Activated CD8-positive, alpha-beta memory T cell treated with anti-CD3 and anti-CD28 coated beads for 48 hours (primary cell): ENCODE data around the gene TBC1D2B.
"Not testable (repeated sequence)": the region's sequence is repeated elsewhere in the genome, so short reads cannot be mapped to it uniquely, and the experiment has no call there.

Experiments
- DNase-seq, 3 experiments: peaks; one replicate each; pipeline ENCODE4 v3.0.0-alpha.2; 2020; ENCODE audit warnings: low read depth in 2 of 3, low spot score in 2 of 3

TBC1D2B gene

DNA sequence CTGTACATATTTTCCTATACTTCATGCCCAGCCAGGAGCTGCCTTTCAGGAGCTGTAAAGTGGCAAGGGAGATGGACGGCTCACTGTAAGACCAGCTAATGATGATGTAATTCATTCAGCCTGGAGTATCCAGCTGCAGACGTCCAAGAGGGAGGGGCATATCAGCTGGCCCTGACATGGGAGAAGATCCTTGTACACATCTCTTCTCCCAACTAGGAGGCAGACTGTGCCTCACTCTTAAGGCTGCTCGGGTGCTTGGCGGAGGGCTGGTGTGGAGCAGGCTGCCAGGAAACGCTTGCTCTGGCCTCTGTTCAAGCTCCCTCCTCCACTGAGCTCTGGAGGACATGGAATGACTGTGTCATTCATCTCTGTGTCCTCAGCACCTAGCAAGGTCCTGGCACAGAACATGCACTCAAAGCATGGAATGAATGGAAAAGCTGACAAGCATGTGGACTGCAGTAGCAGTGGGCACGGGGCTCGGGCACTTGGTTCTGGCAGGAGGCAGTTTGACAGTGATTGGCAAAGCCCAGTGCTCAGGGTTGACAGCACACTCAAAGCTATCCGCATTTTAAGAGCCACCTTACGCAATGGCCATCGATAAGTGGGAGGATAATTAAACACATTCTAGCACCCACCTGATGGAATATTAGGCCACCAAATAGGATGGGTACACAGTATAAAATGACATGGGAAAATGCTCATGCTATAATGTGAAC lies 72.4 kb downstream of the TBC1D2B start:
- no peak for DNase-seq

DNA sequence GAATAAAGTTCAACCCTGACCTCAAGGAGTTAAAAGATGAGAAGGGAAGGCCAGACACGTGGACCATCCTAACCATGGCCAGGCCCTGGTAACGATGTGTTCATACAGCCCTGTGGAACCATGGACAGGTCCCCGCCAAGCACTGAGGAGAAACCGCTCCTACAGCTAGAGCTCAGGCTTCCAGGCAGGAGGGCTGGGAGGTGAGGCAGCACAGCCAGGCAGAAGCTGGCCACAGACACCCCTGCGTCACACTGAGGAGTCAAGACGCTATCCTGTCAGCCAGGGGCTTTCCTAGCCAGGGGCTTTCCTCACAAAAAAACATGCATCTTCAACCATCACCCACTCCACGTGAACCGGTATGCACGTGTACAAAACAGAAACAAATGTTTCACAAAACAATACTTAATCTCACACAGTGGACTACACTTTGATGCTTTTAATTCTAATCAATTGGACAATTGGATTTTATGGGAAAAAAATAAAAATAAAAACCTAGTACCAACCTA lies 73.2 kb downstream of the TBC1D2B start:
- DNase-seq = no peak

DNA sequence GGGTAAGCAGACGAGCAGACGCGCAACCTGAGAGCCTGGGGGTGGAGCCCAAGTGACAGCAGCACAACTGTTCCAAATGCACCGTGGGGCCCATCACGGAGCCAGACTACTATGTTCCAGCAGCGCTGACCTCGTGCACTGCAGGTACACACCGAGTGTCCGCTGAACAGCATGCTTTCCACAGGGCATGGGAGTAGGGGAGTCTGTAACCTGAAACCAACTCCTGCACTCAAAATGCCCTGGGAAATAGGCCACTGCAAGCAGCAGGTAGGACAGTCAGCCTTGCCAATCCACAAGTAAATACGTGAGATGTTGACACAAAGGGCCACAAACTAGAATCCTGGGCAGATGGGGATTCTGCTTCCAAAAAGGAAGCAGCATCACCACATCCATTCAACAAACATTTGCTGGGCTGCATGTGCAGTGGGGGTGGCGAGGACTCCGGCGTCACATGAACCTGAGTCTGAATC lies 73.9 kb downstream of the TBC1D2B start:
- DNase-seq = no peak

DNA sequence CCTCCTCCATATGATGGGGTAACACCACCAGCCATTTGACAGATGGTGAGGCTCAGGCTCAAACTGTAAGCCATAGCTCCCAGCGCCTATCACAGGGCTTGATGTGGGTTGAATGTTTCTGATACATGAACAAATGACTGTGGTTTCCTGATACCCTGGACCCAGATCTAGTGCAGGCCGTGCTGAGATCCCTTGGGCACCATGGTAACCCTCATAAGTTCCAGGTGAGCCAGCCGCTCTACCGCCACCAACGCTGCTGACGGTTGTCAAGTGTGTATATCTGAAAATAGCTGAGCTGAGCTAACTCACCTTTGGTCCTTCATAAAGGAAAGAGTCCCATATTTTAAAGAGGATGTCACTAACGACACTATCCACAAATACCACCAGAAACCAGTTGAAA lies 74.5 kb downstream of the TBC1D2B start:
- no peak for DNase-seq

DNA sequence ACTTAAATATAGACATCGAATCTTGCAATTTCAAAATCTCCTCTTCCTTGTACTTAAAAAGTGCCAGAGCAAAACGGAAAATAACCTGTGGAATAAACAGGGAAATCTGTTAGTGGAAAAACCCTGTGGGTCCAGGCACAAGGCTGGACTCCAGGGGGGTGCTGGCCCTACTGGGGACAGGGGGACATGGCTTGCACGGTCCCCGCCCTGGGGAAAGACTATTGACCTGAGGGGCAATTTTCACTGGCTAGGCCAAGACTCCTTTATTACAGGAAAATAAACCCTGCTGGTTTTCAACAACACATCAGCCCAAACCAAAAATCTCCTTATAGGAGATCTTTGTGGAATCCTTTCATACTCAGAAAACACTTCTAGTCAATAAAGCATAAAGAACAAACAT lies 75.9 kb downstream of the TBC1D2B start:
- DNase-seq = no peak

DNA sequence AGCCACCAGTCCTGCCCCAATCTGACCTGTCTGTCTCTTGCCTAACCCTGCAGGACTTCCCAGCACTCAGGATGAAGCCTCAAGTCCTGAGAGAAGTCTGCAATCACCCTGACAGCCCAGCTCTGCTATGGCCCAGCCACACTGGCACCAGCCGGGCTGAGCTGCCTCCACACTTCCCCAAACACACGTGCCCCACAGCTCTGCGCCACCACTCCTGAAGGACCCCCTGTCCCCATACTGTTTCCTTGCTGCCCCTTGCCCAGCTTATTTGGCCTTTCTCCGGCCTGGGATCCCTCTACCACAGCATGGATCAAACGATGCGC lies 76.6 kb downstream of the TBC1D2B start:
- no peak for DNase-seq

DNA sequence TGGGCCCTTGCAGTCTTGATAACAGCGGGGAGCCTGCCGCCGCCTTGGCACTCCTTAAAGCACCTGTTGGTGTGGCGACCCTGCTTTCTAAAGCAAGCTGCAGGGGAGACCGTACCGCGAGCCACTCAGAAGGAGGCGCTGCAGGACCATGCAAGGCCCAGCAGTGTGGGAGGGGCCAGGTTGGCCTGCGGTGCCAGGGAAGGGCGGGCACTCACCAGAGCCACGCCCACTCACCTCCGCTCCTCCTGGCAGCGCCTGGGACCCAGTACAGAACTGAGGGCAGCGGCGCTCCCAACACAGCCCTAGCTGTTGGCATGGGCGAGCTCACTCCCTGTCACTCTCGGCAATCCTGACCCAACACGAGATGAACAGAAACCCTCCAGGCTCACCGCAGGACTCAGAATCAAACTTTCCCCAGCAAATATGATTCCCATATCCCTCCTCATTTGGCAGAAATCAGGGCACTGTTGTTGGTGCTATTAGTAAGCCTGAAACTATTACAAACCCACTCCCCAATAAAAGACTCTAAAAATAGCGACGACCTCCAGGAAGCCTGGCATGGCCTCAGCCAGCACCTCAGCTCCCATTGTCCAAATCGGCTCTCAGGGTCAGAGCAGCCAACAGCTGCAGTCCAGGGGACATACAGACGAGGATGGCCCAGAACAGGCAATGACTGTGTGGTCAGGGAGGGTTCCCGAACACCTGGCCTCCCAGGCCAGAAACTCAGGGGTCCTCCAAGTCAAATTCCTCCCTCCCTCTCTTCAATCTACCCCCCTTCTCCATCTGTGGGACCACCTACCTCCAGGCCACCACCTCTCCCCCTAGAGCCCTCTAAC lies 77.2 kb downstream of the TBC1D2B start:
- DNase-seq = peak; percentile 35 to 48 (median 48)

DNA sequence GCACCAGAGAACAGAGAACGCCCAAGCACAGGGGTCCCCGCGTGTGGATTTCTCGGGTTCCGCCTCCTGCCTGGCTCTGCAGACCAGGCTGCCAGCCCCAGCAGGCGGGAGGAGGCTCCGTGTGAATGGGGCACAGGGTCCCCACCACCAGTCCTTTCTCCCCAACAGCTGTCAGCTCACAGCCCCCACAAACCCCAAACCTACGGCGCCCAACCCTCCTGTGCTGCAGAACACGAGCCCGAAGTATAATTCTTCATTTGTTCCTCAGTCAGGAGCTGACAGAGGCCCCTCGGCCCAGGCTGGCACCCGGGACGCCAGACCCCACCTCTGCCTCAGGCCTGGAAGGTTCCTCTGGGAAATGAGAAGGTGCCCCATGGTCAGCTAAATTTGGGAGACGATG lies 78.0 kb downstream of the TBC1D2B start:
- no peak for DNase-seq

DNA sequence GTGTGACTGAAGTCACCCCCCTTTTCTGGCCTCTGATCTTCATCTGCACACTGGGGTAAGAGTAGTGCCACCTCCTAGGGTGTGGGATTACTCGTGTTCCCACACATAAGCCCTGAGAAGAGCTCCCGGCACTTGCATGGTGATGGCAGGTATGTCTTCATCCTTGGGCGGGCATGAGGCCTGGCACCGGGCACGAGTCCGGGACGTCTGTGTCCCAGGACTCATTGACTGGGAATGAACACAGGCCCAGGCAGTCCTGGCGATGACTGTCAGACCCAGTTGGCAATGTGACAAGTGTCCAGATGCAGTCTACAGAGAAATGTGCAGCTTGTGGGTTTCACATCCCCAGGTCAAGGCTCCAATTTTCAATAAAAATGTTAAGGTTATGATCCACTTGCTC lies 78.9 kb downstream of the TBC1D2B start:
- no peak for DNase-seq

DNA sequence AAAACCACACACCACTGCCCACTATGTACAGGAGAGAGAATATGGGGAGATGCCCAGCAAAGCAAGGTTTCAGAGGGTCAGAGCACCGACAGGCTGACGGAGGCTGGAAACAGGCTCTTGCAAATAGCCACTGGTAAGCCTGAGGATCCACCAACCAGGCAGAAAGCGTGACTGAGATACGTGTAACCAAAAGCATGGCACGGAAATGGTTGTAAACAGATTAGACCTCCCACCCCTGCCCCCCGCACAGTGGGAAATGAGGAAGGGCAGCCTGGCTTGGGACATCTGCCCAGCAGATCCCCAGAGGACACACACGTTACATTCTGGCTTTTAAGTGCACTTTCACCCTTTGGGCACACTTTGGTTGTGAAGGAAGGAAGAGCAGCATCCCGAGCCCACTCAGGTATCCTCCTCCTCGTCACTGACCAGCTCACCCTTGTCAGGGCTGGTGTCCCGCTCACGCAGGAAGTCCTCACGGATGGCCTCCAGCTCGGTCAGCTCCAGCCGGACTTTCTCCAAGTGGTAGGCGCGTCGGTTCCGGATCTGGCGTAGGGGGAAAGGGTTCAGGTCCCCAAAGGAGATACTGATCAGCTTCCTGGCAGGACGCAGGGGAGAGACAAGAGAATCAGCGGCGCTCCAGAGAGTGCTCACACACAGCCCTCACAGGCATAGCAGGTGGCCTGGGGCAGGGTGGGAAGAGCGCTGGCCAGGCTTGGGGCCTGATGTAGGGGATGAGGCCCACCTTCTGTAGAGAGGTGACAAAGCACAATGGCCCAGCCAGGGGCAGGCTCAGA lies 79.6 kb downstream of the TBC1D2B start:
- DNase-seq = not testable (repeated sequence)

DNA sequence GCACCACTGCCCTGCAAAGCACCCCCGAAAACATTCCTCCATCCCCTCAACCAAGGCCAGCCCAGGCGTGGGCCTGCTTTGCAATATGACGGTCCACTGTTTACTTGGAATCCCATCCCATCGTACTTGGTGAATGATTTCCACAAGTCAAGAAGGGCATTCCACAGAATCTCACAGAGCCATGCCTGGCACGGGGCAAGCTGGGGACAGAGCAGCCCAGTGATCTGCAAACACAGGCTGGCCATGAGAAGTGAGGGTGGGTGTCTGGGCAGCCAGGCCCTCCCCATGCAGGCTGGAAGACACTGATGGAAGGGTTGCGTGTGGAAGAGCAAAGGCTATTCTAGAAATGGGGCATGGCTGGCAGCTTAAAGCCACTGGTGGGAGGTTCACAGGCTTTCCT lies 80.3 kb downstream of the TBC1D2B start:
- DNase-seq = not testable (repeated sequence)

DNA sequence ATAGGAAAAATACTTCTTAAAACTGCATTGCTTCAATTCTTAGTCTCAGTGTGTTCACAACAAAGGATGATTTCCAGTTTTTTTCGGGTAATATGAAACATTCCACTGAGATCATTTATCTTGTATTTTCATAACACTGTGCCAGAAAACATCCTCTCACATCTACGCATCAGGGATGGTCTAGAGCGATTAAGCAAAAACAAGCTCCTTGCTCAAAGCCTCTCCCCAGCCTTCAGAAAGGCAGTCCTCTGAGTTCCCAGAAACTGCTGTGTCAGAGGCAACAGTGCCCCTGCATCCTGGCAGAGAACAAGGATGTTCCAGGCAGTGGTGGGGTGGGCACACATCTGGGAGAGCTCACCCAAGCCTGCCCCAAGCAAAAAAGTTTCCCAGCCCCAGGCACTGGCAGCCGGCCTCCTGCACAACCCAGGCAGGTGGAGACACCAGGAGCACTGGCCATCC lies 80.8 kb downstream of the TBC1D2B start:
- not testable (repeated sequence) for DNase-seq

DNA sequence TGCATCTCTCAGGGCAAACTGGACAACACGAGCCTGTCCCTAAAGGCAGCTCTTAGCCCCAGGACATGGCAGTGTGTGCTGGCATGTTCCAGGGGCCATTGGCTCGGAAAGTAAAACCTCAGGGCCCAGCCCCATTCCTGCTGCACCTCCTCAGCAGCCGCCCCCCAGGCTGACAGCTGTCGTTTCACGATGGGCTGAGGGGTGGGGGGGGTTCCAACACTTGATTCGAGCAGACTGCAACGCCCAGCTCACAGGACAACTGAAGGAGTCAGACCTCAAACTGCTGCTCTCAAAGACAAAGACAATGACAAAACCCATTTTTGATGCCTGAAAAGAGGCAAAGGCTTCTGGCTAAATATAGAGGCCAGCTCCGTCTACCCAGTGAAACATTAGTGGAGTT lies 81.3 kb downstream of the TBC1D2B start:
- DNase-seq = not testable (repeated sequence)

DNA sequence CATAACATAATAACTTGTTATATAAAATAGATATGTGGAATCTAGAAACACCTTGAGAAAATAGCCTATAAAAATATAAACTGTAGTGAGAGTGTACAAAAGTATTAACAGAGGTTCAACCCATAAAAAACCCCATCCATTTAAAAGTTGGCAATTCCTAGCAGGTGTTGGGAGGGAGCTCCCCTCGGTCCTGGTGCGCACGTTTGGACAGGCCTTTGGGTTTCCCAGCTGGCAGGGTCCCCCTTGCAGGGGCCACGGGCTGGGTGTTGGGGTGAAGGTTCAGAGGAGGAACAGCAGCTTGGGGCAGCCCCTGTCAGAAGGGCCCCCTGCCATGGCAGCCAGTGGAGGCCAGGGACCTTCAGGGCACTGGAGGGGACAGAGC lies 82.0 kb downstream of the TBC1D2B start:
- not testable (repeated sequence) for DNase-seq

DNA sequence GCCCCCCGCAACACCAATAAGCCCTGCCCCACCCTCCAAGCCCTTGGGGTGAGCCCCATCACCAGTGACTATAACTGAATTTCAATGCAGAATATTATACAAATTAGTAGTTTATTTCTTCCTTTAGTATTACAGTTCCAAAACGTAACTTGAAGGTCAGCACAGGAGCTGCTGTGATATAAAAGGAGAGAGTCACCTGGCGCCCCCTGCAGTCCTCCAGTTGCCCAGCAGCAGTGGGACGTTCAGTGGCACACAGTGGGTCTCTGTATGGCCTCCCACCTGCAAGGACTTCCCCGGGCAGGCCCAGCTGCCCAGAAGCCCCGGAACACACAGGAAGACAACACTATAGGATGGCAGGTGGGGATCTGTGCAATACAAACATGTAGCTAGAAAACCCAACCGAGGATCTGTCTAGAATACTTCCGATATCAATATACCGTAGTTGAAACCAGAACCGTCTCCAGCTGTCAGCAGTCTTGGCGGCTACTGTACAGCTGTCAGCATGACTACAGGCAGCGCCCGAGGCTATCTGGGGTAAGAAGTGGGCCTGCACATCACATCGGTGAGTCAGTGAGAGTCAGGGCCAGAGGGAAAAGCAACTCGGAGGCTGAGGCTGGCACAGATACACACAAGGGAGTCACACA lies 82.5 kb downstream of the TBC1D2B start:
- DNase-seq = not testable (repeated sequence)

DNA sequence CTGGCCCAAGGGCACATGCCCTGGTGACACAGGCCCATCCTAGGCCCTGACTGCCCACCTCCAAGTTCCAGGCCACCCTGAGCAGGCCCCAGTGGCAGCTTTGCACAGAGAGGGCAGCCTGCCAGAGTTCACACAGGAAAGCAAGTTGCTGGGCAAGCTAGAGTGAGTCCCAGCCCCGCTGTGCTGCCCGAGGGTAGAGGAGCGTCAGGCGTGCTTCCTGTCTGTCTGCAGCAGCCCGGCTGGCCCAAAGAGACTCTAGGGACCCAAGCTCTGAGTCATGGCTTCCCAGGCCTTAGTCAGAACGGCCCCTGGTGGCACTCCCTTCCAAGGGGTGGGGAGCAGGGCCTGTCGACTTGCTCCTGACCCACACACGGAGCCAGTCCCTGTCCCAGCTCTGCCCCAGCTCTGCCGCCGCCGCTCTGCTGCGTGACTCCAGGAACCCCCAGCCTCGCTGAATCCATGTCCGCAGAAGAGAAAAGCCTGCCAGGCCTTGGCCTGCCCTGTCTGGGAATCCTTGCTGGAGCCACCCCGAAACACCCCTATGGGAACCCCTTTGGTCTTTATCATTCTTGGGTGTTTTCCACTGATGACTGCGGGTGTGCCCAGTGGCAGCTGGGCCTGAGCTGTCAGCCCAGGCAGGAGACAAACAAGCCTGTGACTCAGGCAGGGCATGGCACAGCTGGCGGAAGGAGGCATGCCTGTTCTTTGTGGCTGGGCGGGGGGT lies 83.4 kb downstream of the TBC1D2B start:
- DNase-seq = not testable (repeated sequence)

DNA sequence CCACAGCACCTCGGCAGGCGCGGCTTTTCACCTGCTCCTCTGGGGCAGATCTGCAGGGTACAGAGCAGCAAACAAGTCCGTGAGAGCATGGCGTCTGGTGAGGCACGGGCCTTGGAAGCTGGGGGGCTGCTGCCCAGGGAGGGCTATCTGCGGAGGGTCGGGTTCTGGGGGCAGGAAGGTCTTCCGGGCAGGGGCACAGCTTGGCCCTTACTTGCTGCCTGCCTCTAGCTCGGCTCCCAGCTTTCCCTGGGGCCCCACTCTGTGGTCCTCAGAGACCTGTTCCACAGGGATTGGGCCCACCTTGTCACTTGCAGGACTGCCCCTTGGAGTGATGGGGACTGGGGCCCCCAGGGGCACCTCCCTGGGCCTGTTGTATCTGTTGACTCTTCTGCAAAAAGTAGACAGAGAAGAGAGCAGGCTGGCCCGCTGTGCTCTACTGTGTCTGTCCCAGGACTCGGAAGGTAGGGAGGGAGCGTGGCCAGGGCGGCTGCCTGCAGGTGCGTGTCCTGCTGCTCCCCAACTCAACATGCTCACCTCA lies 84.1 kb downstream of the TBC1D2B start:
- DNase-seq = no peak

DNA sequence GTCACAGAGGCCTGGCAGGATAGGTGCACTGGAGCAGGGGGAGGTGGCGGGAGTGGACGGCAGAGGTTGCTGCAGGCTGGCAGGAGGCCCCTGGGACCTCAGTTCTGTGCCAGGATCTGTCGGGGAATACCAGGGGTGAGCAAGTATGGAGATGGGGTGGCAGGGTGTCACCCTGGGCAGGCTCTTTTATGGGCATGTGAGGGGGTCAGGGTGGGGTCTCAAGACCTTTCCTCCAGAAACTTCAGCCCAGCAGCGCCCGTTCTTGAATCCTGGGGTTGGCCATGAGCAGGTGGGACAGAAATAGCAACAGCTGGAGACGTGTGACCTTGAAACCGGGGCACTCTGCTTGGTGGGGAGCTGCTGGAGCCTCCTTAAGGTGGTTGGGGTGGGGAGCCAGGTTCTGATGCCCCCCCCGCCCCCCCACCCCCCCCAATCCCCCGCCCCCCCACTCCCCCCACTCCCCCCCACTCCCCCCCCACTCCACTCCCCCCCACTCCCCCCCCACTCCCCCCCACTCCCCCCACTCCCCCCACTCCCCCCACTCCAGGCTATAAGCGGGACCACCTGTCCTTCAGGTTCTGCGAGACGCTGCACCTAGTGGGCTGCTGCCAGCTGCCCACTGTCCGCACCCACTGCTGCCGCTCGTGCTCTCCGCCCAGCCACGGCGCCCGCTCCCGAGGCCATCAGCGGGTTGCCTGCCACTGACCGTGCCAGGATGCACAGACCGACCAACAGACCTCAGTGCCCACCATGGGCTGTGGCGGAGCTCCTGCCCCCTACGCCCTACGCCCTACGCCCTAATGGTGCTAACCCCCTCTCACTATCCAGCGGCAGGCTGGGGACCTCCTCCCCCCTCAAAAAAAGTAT lies 84.9 kb downstream of the TBC1D2B start:
- no peak for DNase-seq

DNA sequence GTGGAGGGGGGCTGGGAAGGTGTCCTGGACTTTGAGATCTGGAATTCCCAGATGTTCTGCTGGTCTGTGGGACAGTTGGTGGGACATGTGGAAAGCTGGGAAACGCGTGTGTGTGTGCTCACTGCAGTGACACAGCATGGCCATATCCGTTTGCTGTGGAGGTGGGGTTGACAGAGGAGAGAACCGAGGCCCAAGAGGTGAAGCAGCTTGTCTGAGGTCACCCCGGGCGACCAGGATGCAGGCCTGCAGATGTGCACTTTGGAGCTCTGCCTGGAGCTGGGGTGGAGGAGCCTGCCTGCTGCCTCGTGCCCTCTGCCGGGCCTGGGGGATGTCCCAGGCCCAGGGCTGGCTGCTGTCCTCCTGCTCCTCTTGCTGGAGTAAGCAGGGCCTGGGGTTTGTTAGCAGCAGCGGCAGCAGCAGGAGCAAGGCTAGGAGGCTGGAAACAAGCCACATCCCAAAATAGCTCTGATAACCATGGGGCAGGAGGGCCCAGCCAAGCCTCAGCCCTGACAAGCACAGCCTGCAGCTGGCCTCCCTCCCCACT lies 85.8 kb downstream of the TBC1D2B start:
- DNase-seq = not testable (repeated sequence)
